Spleen (tissue), 13 donors: Measurements from ENCODE around the gene MAT2B. TPM values are rescaled to one million over a fixed set of nuclear protein-coding genes. Genes with fewer than 3 reads are reported as not detected.
A peak's percentile ranks its signal among the peaks of the same experiment; 100 is the strongest.

Experiments
- DNase-seq: peaks from one replicate; pipeline ENCODE4 v3.0.0-alpha.2; 2020
- H3K27ac ChIP-seq, 8 donors: fragments of 200-600 bp; sonication (generic) in 7 of 8; 1 replicate in 4 of 8; 2 replicates in 4 of 8; pipeline versions ENCODE4 v1.5.0 to v1.8.0; 2016 to 2021; ENCODE audit warnings: inconsistent platforms in 4 of 8, mild to moderate bottlenecking in 4 of 8, moderate library complexity in 1 of 8
- H3K27me3 ChIP-seq, 7 donors: fragments of 200-600 bp; sonication (generic) in 6 of 7; replicated peaks in 1 of 7; 1 replicate in 4 of 7; 2 replicates in 3 of 7; pipeline versions ENCODE4 v1.5.0 to v1.8.0; 2016 to 2021; ENCODE audit warnings: inconsistent platforms in 3 of 7, mild to moderate bottlenecking in 1 of 7
- H3K36me3 ChIP-seq, 6 donors: fragments of 200-600 bp; sonication (generic) in 5 of 6; 1 replicate in 4 of 6; 2 replicates in 2 of 6; pipeline versions ENCODE4 v1.5.0 to v1.8.0; 2016 to 2021; ENCODE audit warnings: inconsistent platforms in 2 of 6
- H3K4me1 ChIP-seq, 6 donors: fragments of 200-600 bp; sonication (generic) in 5 of 6; 1 replicate in 3 of 6; 2 replicates in 3 of 6; pipeline versions ENCODE4 v1.5.0 to v1.8.0; 2016 to 2021; ENCODE audit warnings: inconsistent platforms in 3 of 6
- H3K4me3 ChIP-seq, 8 donors: fragments of 200-600 bp; sonication (generic) in 7 of 8; 1 replicate in 4 of 8; 2 replicates in 4 of 8; pipeline versions ENCODE4 v1.5.0 to v1.8.0; 2016 to 2021; ENCODE audit warnings: inconsistent platforms in 4 of 8, mild to moderate bottlenecking in 4 of 8, moderate library complexity in 2 of 8
- H3K9me3 ChIP-seq, 8 donors: fragments of 200-600 bp; sonication (generic) in 7 of 8; 1 replicate in 4 of 8; 2 replicates in 4 of 8; pipeline versions ENCODE4 v1.5.0 to v1.8.0; 2016 to 2021; ENCODE audit warnings: inconsistent platforms in 4 of 8
- CTCF ChIP-seq, 11 experiments: fragments of 200-600 bp in 7 of 11; fragments of 450-650 bp in 4 of 11; sonication (generic) in 4 of 11; IDR thresholded peaks in 8 of 11; conservative IDR thresholded peaks in 3 of 11; 1 replicate in 7 of 11; 2 replicates in 4 of 11; pipeline versions ENCODE4 v1.4.0 to v1.8.0; 2016 to 2021; ENCODE audit warnings: antibody characterized with exemption in 11 of 11, inconsistent platforms in 4 of 11, mild to moderate bottlenecking in 1 of 11
- POLR2A ChIP-seq, 3 donors: fragments of 450-650 bp; IDR thresholded peaks; one replicate each; pipeline ENCODE4 v1.5.1; 2017; ENCODE audit warnings: antibody characterized with exemption in 3 of 3, mild to moderate bottlenecking in 1 of 3
- POLR2AphosphoS5 ChIP-seq, 3 donors: sonication (generic); formaldehyde crosslinking; IDR thresholded peaks; one replicate each; pipeline ENCODE4 v1.5.1; 2017; ENCODE audit warnings: antibody characterized with exemption in 3 of 3
- WGBS, 5 donors: extraction: QIAGEN DNeasy Blood & Tissue Kit in 3 of 5; methylation state at CpG; one replicate each; pipeline versions ENCODE4 v1.1.5 to v1.1.7; 2013 to 2018; 5-methylcytosine and 5-hydroxymethylcytosine counted together
- intact Hi-C: fragments of 100-400 bp; cut with DNase I; formaldehyde crosslinking; loops from one replicate; pipeline ENCODE4 v1.15.0; 2023; ENCODE audit warnings: low total_unique reads
- long read RNA-seq, 2 donors: transcript quantifications; one replicate each; lab custom pipeline, GENCODE V29; 2026
- polyA plus RNA-seq, 3 donors: library from polyadenylated mRNA; stranded (reverse); fragments of 200-250 nt; gene quantifications; one replicate each; pipeline ENCODE4 v1.2.1, GENCODE V29; 2013
- total RNA-seq, 7 donors: library from RNA; depleted of rRNA in 3 of 7; stranded (reverse); fragments of >200 nt in 3 of 7; fragmentation: NEBNext Ultra II Directional in 4 of 7; extraction: Animal tissue kit (Norgen Biotek cat#: 25700) in 4 of 7; gene quantifications; one replicate each; pipeline versions ENCODE4 v1.1.0 to v1.2.1, GENCODE V29; 2016 to 2021
- donor health status: healthy with polysubstance abuse.
- donor health status: DM: no; HTN: no; CAD: no; lungs with moderate emphysema.
- donor health status: DM: no; HTN: no; CAD: no.
- donor health status: Bipolar disorder and iron deficiency.
- donor health status: healthy.
- donor health status: DM: no; HTN: no; CAD: no.
- donor health status: DM: yes; HTN: yes; CAD: no.

MAT2B gene
- total RNA-seq (100 to 1,000 TPM in 2 of 7 donors, 10 to 100 TPM in 5; 70.8 to 110 (median 97.6) TPM), polyA plus RNA-seq (10 to 100 TPM; 61.6 to 90.4 (median 85.7) TPM)
- long read RNA-seq, donor 1, transcript MAT2B-202 (7 exons, 2,103 nt): major isoform, 36 of 46 reads
- long read RNA-seq, donor 1, transcript MAT2B-201 (7 exons, 2,226 nt): minor isoform, 6 of 46 reads
- long read RNA-seq, donor 1, partial matches to known transcripts: 0 of 46 reads
- long read RNA-seq, donor 1, other reads (novel, unspliced or antisense): 0 of 46 reads
- long read RNA-seq, donor 2, transcript MAT2B-202 (7 exons, 2,103 nt): major isoform, 32 of 40 reads
- long read RNA-seq, donor 2, transcript MAT2B-201 (7 exons, 2,226 nt): minor isoform, 5 of 40 reads
- long read RNA-seq, donor 2, partial matches to known transcripts: 0 of 40 reads
- long read RNA-seq, donor 2, other reads (novel, unspliced or antisense): 0 of 40 reads

GRCh38 chr5:163505368-163506094 is at the start of gene MAT2B:
Gene MAT2B, plus strand, starts transcription at chr5:163505619. Its CDS starts 68 bp downstream, at chr5:163505687.
- Histone ChIP-seq H3K9me3 (no peaks in the 10 kb centered on the region), H3K4me1 (peaks cover 27 to 73% (median 59%) of the 10 kb centered on the region in 6 donors), H3K36me3 (no peaks in the 10 kb centered on the region), H3K4me3 (peak within 1 kb of the TSS; percentile 42 to 87 (median 64)), H3K27ac (peak within 1 kb of the TSS; percentile 97 to 100 (median 98)), H3K27me3 (no peaks in the 10 kb centered on the region)
- WGBS, 5 donors: 0 to 1% (median 0%) methylated on average over 31 to 64 of the region's 64 CpGs
- peak; percentile 99 for DNase-seq
- intact Hi-C loops: loop anchor here (5.0 kb wide), 1 partner anchor 43 kb away; the partner anchor contains the start of genes HMMR and NUDCD2
- TF ChIP-seq POLR2AphosphoS5 (IDR thresholded peaks at IDR 0.05): peak; percentile 98 to 100 (median 99)
- TF ChIP-seq CTCF (IDR thresholded peaks at IDR 0.05 in 8 of 11, conservative IDR thresholded peaks at IDR 0.05 in 3 of 11): peak in 10 of 11 experiments; percentile 51 to 76 (median 60)
- peak; percentile 77 to 94 (median 82) for TF ChIP-seq POLR2A (IDR thresholded peaks at IDR 0.05)

- 88 to 96% (median 91%) methylated on average over 2 of the region's 2 CpGs for WGBS, 5 donors
- H3K27me3 ChIP-seq: no peaks in the 10 kb centered on the region
- no peak for DNase-seq
- H3K4me1 ChIP-seq: peaks cover 24 to 42% (median 27%) of the 10 kb centered on the region in 6 donors
- H3K9me3 ChIP-seq: no peaks in the 10 kb centered on the region
- no peak overlapping the region for H3K27ac ChIP-seq
- H3K4me3 ChIP-seq: no peak overlapping the region
- intact Hi-C loops: no loop called here
- no peak for TF ChIP-seq CTCF (IDR thresholded peaks at IDR 0.05 in 8 of 11, conservative IDR thresholded peaks at IDR 0.05 in 3 of 11)
- TF ChIP-seq POLR2A (IDR thresholded peaks at IDR 0.05): no peak
- peaks cover 0 to 58% (median 31%) of the 10 kb centered on the region in 6 donors for H3K36me3 ChIP-seq
Observed at GRCh38 chr5:163456029-163456589, 49.3 kb upstream of the MAT2B start.

GRCh38 chr5:163456840-163457239 is 48.6 kb upstream of the MAT2B start:
- 92 to 97% (median 96%) methylated on average over 7 of the region's 7 CpGs for WGBS, 5 donors
- TF ChIP-seq CTCF (IDR thresholded peaks at IDR 0.05 in 8 of 11, conservative IDR thresholded peaks at IDR 0.05 in 3 of 11) (no peak), POLR2A (IDR thresholded peaks at IDR 0.05) (no peak), POLR2AphosphoS5 (IDR thresholded peaks at IDR 0.05) (no peak)
- Histone ChIP-seq H3K36me3 (peaks cover 0 to 51% (median 28%) of the 10 kb centered on the region in 6 donors), H3K4me1 (peaks cover 25 to 49% (median 34%) of the 10 kb centered on the region in 6 donors), H3K27me3 (no peaks in the 10 kb centered on the region), H3K4me3 (no peak overlapping the region), H3K27ac (no peak overlapping the region), H3K9me3 (no peaks in the 10 kb centered on the region)
- no peak for DNase-seq
- intact Hi-C loops: no loop called here
